SK-N-MC (cell line): Measurements from ENCODE around the gene LRFN4.

Experiments
- EZH2 ChIP-seq: fragments of 200-600 bp; sonication (generic); IDR thresholded peaks from one replicate; pipeline ENCODE4 v1.6.1; 2017; ENCODE audit warnings: antibody characterized with exemption
- FOXP2 ChIP-seq: optimal IDR thresholded peaks from 2 replicates; pipeline ENCODE3; 2011; ENCODE audit warnings: mild to moderate bottlenecking, moderate library complexity; ENCODE audit not compliant: insufficient read depth; ENCODE audit errors: extremely low read length, control extremely low read depth
- POLR2AphosphoS5 ChIP-seq: IDR thresholded peaks from 2 replicates; pipeline ENCODE4 v1.6.1; 2012; ENCODE audit warnings: mild to moderate bottlenecking, low read depth, low read length, borderline replicate concordance

GRCh38 chr11:66868082-66868725, 11.3 kb downstream of the LRFN4 start:
- no peak for TF ChIP-seq POLR2AphosphoS5
- no peak for TF ChIP-seq EZH2
- TF ChIP-seq FOXP2 = no peak
